Immature natural killer cell (primary cell): ENCODE measurements around the gene HUWE1. TPM values are rescaled to one million over a fixed set of nuclear protein-coding genes. Genes with fewer than 3 reads are reported as not detected.

ENCODE experiments used
- DNase-seq, 3 donors: peaks; one replicate each; pipeline ENCODE4 v3.0.0; 2022; ENCODE audit warnings: mixed read lengths in 1 of 3
- H3K27ac Mint-ChIP-seq, 6 donors: one replicate each; pipeline ENCODE4 v1.8.0; 2020; ENCODE audit warnings: mixed read lengths in 6 of 6, mild to moderate bottlenecking in 5 of 6, inconsistent platforms in 4 of 6, moderate library complexity in 3 of 6
- H3K27me3 Mint-ChIP-seq, 3 donors: one replicate each; pipeline ENCODE4 v1.8.0; 2020 to 2021; ENCODE audit warnings: low read depth in 3 of 3, mild to moderate bottlenecking in 3 of 3, mixed read lengths in 3 of 3, moderate library complexity in 3 of 3, inconsistent platforms in 1 of 3
- H3K36me3 Mint-ChIP-seq, 3 donors: one replicate each; pipeline ENCODE4 v1.8.0; 2020; ENCODE audit warnings: mixed read lengths in 3 of 3, inconsistent platforms in 2 of 3, mild to moderate bottlenecking in 2 of 3
- H3K4me1 Mint-ChIP-seq, 2 donors: one replicate each; pipeline ENCODE4 v1.8.0; 2020; ENCODE audit warnings: inconsistent platforms in 2 of 2, mild to moderate bottlenecking in 2 of 2, mixed read lengths in 2 of 2, moderate library complexity in 1 of 2
- H3K4me3 Mint-ChIP-seq, 5 donors: one replicate each; pipeline ENCODE4 v1.8.0; 2020; ENCODE audit warnings: mild to moderate bottlenecking in 5 of 5, mixed read lengths in 5 of 5, inconsistent platforms in 3 of 5, moderate library complexity in 3 of 5
- H3K9me3 Mint-ChIP-seq, 6 donors: one replicate each; pipeline ENCODE4 v1.8.0; 2020; ENCODE audit warnings: mild to moderate bottlenecking in 6 of 6, mixed read lengths in 6 of 6, inconsistent platforms in 4 of 6, moderate library complexity in 3 of 6
- polyA plus RNA-seq, 3 donors: library from polyadenylated mRNA; unstranded; fragments of 300-500 nt; fragmentation: Illumina TruSeq; gene quantifications; one replicate each; pipeline ENCODE4 v1.2.3, GENCODE V29; 2021

HUWE1 gene
- polyA plus RNA-seq, 3 donors from 2014 or later: 4.2 to 22.4 (median 4.6) TPM

- Mint-ChIP-seq H3K4me3 (no peak overlapping the region), H3K4me1 (no peaks in the 10 kb centered on the region), H3K27me3 (no peaks in the 10 kb centered on the region), H3K36me3 (peaks cover 0 to 8% (median 4%) of the 10 kb centered on the region in 3 donors), H3K9me3 (no peaks in the 10 kb centered on the region), H3K27ac (peak overlapping the region in 1 of 6 donors; percentile 52)
- no peak for DNase-seq
These were observed 56.3 kb downstream of the HUWE1 start for GRCh38 chrX:53630261-53630660.

- Mint-ChIP-seq H3K36me3 (peaks cover 0 to 5% (median 4%) of the 10 kb centered on the region in 3 donors), H3K9me3 (no peaks in the 10 kb centered on the region), H3K27ac (peak overlapping the region in 2 of 6 donors; percentile 6 to 16)
These were observed 64.1 kb downstream of the HUWE1 start for GRCh38 chrX:53622431-53622830.

DNA sequence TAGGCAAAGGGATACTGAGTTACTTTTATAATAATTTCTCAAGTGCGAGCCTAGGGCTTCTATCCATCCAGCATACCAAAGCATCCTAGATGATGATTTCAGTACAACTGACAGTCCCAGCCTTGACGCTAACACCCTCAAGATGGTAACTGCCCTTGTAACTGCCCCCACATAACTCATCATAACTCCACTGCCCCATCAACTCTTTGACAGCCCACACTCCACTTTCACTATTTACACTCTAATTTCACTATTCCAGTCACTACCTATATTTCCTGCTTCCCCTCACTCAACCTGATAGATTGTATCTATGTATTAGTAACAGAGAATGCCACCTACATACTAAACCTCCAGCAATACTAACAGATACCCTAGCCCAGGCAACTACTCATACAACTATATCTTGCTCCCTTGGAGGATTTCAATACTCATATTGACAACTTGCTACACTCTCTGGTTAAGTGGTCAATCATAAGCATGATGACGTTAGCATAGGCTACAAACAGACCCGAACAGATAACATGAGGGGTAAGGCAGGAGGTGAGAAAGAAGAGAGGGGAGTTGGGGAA lies 65.0 kb downstream of the HUWE1 start:
- no peaks in the 10 kb centered on the region for H3K4me1 Mint-ChIP-seq
- no peak for DNase-seq
- peak overlapping the region in 1 of 6 donors; percentile 5 for H3K27ac Mint-ChIP-seq
- peaks cover 0 to 12% (median 5%) of the 10 kb centered on the region in 3 donors for H3K36me3 Mint-ChIP-seq
- peaks cover 0 to 2% (median 0%) of the 10 kb centered on the region in 3 donors for H3K27me3 Mint-ChIP-seq
- no peak overlapping the region for H3K4me3 Mint-ChIP-seq
- no peaks in the 10 kb centered on the region for H3K9me3 Mint-ChIP-seq

More at GRCh38 chrX:53622431-53622830, 64.1 kb downstream of the HUWE1 start:
- H3K4me3 Mint-ChIP-seq: no peak overlapping the region
- H3K27me3 Mint-ChIP-seq: peaks cover 0 to 2% (median 0%) of the 10 kb centered on the region in 3 donors
- H3K4me1 Mint-ChIP-seq: no peaks in the 10 kb centered on the region
- DNase-seq: no peak

DNA sequence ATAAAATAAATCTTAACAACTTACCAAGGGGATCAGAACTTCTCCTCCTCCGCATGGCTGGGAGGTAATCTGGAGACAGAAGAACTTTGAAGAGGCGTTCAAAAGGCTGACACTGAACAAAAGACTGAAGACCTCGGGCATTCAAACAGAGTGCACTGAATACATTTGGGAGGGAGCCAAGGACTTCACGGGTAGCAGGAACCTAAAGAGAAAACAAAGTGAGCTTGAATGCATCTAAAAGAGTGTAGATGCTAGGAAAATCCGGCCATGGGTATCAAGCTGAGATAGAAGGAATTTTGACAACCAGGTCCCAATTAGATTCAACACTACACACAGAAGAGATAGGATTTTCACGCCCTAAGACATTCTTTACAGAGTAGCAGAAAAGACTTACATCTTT lies 69.6 kb downstream of the HUWE1 start:
- peak overlapping the region in 1 of 6 donors; percentile 27 for H3K27ac Mint-ChIP-seq
- no peak for DNase-seq
- peaks cover 0 to 12% (median 6%) of the 10 kb centered on the region in 3 donors for H3K36me3 Mint-ChIP-seq
- H3K4me1 Mint-ChIP-seq: no peaks in the 10 kb centered on the region
- no peak overlapping the region for H3K4me3 Mint-ChIP-seq
- H3K27me3 Mint-ChIP-seq: peaks cover 0 to 2% (median 0%) of the 10 kb centered on the region in 3 donors
- H3K9me3 Mint-ChIP-seq: no peaks in the 10 kb centered on the region

GRCh38 chrX:53606456-53606855 lies 80.1 kb downstream of the HUWE1 start:
- no peak for DNase-seq
- H3K4me3 Mint-ChIP-seq: no peak overlapping the region
- H3K9me3 Mint-ChIP-seq: no peaks in the 10 kb centered on the region
- H3K27me3 Mint-ChIP-seq: peaks cover 0 to 3% (median 0%) of the 10 kb centered on the region in 3 donors
- H3K36me3 Mint-ChIP-seq: peaks cover 0 to 6% (median 0%) of the 10 kb centered on the region in 3 donors
- H3K27ac Mint-ChIP-seq: no peak overlapping the region
- H3K4me1 Mint-ChIP-seq: no peaks in the 10 kb centered on the region

DNA sequence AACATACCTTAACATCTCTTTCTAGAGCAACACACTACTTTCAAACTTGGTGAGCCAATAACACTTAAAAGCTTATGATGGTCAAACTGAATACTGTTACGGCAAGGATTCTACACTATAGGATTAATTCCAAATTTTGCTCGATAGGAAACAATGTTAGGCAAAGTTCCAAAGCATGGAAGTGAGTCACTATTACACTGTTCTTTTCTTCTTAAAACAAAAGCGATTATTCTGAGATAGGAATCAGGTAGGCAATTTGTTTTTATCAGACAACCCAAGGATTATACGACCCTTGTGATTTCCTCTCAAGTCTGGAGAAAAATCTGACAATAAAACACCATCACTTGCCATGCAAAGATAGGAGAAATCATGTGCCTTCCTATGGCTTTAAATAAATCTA lies 81.5 kb downstream of the HUWE1 start:
- H3K36me3 Mint-ChIP-seq: peaks cover 0 to 3% (median 3%) of the 10 kb centered on the region in 3 donors
- no peaks in the 10 kb centered on the region for H3K9me3 Mint-ChIP-seq
- H3K27ac Mint-ChIP-seq: no peak overlapping the region
- no peaks in the 10 kb centered on the region for H3K4me1 Mint-ChIP-seq
- DNase-seq: no peak
- H3K4me3 Mint-ChIP-seq: no peak overlapping the region
- H3K27me3 Mint-ChIP-seq: peaks cover 0 to 3% (median 0%) of the 10 kb centered on the region in 3 donors

DNA sequence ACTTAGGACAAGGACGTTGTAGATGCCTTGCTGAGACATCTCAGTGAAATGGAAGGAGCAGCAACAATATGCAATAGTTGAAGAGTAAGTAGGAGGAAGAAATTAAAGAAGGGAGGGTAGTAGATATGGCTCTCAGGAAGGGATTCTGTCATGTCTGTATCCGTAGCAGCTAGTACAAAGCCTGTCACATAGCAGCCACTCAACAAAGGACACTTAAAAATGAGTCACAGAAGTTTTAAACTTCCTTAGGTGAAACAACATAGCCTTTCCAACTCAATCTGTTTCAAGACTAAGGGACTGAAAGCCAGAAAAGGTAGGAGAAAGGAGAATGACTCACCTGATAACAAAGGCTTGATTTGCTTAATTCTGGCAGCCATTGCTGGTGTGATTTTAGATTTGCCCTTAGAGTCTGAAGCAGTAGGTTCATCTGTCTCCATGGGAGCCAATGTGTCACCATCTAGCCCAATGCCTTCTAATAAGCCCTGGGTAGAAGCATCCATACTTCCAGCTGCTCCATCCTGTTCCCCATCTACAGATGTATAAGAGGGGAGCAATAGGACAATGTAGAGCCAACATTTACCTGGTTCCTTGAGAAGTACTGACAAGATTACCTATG lies 86.6 kb downstream of the HUWE1 start:
- Mint-ChIP-seq H3K4me1 (no peaks in the 10 kb centered on the region), H3K27ac (peak overlapping the region in 3 of 6 donors; percentile 19 to 59 (median 27)), H3K27me3 (no peaks in the 10 kb centered on the region), H3K4me3 (no peak overlapping the region), H3K36me3 (peaks cover 0 to 4% (median 0%) of the 10 kb centered on the region in 3 donors), H3K9me3 (no peaks in the 10 kb centered on the region)
- no peak for DNase-seq

DNA sequence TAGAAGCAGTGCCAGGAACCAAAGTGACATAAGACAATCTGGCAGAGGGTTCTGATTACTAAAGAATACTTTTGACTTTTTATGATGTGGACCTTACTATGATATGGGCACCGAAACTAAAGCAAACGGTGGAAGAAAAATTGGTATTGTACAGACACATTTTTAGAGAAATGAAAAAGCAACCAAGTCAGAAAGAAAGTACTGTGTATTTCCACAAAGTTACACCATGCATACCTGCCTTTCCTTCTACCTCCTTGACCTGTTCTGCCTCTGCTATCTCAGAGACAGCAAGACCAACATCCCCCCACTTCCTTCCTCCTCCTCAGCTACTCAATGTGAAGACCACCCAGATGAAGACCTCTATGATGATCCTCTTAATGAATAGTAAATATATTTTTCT lies 88.3 kb downstream of the HUWE1 start:
- Mint-ChIP-seq H3K27ac (peak overlapping the region in 1 of 6 donors; percentile 40), H3K9me3 (no peaks in the 10 kb centered on the region), H3K27me3 (peaks cover 0 to 1% (median 0%) of the 10 kb centered on the region in 3 donors), H3K4me1 (no peaks in the 10 kb centered on the region), H3K36me3 (peaks cover 0 to 10% (median 0%) of the 10 kb centered on the region in 3 donors), H3K4me3 (no peak overlapping the region)
- no peak for DNase-seq

- Mint-ChIP-seq H3K27ac (peak overlapping the region in 1 of 6 donors; percentile 59), H3K36me3 (peaks cover 3 to 16% (median 6%) of the 10 kb centered on the region in 3 donors), H3K4me1 (no peaks in the 10 kb centered on the region), H3K27me3 (peaks cover 0 to 4% (median 2%) of the 10 kb centered on the region in 3 donors), H3K4me3 (no peak overlapping the region), H3K9me3 (no peaks in the 10 kb centered on the region)
- DNase-seq: no peak
These were observed 91.2 kb downstream of the HUWE1 start for GRCh38 chrX:53595266-53595810.

DNA sequence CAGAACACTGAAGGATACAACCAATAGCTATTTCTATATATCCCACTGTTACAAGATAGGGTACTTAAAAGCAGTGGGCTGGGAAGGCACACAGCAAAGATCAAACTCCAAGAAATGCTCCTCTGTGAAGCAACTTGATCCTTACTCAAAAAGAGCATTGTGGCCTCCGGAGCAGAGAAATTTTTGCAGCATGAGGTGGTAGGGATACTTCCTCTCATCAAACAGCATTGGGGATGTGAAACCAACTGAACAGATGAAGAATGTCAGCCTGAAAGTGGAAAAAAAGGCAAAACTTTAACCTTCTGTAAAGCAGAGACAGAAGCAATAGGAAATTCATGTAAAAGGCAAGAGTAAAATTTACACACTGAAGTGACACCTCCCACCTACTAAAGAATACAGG lies 92.2 kb downstream of the HUWE1 start:
- no peaks in the 10 kb centered on the region for H3K9me3 Mint-ChIP-seq
- no peak overlapping the region for H3K27ac Mint-ChIP-seq
- DNase-seq: no peak
- peaks cover 6 to 20% (median 8%) of the 10 kb centered on the region in 3 donors for H3K36me3 Mint-ChIP-seq
- H3K4me3 Mint-ChIP-seq: no peak overlapping the region
- H3K4me1 Mint-ChIP-seq: no peaks in the 10 kb centered on the region
- peaks cover 0 to 4% (median 2%) of the 10 kb centered on the region in 3 donors for H3K27me3 Mint-ChIP-seq

DNA sequence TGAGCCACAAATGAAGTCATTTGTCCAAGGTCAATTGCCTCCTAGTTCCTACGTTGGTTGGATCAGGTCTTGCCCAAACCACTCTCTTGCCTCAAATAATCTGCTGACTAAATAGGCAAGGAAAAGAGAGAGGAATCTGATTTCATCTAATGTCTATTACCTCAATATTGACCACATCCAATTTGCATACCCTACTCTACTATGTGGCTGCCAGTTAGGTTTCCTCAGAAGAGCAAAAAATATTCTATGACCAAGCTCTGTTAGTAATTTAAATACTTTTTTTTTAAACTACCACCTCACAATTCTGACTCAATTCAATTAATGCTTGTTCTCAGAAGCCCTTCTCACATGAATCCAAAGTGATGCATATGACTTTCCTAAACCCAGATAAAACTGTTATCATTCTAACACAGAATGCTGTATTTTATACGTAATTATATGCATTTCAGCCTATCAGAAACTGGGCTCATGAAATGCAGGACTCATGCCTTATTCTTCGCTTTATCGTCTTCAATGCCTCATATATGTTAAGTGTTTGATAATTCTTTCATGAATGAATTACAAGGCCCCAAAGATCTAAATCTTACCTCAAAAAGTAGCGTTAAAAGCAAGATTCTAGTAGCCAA lies 98.6 kb downstream of the HUWE1 start:
- Mint-ChIP-seq H3K27me3 (peaks cover 0 to 2% (median 2%) of the 10 kb centered on the region in 3 donors), H3K36me3 (peaks cover 9 to 33% (median 11%) of the 10 kb centered on the region in 3 donors), H3K27ac (peak overlapping the region in 1 of 6 donors; percentile 34), H3K4me3 (no peak overlapping the region), H3K4me1 (no peaks in the 10 kb centered on the region), H3K9me3 (no peaks in the 10 kb centered on the region)
- DNase-seq: no peak

DNA sequence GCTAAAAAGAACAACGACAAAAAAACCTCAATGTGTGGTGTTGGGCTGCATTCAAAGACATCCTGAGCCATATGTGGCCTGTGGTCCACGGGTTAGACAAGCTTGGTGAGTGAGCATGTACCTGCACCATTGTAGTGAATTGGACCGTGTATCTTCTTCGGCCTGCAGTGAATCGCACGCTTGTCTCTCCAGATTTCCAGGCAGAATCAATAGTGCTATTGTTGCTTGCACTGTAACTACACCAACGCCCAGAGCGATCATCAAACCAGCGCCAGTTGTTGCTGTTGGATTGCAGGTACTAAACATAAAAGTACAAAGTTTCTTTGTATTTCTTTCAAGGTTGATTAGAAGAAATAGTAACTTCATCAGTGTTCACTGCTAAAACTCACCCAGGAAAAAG lies 101.6 kb downstream of the HUWE1 start:
- Mint-ChIP-seq H3K27me3 (no peaks in the 10 kb centered on the region), H3K9me3 (no peaks in the 10 kb centered on the region), H3K27ac (no peak overlapping the region), H3K4me3 (no peak overlapping the region), H3K4me1 (no peaks in the 10 kb centered on the region), H3K36me3 (peaks cover 7 to 34% (median 8%) of the 10 kb centered on the region in 3 donors)
- DNase-seq: no peak

DNA sequence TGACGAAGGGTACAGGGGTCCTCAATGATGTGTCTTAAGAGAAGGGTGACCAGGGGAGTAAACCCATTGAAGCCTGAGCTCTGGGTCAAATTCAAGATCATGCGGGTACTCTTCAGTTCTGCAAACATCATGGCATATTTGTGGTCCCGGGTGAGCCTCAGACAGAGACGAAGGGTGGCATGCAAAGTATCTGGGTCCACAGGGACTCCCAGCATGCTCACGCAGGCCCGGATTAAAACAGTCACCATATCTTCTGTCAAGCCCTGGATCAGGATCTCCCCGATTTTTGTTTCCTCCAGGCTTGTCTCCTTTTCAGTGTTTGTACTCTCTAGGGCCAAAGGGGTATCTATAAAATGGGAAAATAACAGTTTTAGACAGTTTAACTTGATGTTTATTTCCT lies 102.9 kb downstream of the HUWE1 start:
- no peaks in the 10 kb centered on the region for H3K4me1 Mint-ChIP-seq
- no peak overlapping the region for H3K4me3 Mint-ChIP-seq
- no peak for DNase-seq
- H3K27me3 Mint-ChIP-seq: no peaks in the 10 kb centered on the region
- H3K36me3 Mint-ChIP-seq: peaks cover 7 to 23% (median 8%) of the 10 kb centered on the region in 3 donors
- no peaks in the 10 kb centered on the region for H3K9me3 Mint-ChIP-seq
- H3K27ac Mint-ChIP-seq: no peak overlapping the region
